ENCODE measurements around the gene MACROD2.

MACROD2 gene

DNA sequence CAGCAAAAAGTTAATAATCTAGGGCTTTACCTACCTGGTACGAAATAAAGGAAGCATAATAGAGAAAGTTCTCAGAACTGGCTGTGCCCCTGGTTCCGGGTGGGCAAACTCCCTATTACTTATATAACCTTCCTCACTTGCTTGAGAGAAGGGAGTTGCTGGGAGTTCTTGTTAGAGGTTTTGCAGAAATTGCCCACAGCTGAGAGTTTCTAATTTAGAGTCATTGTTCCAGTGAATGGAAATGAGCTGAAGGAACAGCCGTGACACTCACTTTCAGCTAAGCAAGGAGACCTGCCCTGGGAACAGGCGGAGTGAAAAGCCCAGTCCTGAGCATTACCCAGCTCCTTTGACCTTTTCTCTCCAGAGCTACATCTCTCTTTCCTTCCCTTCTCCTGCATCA, 936.7 kb downstream of the MACROD2 start:
- DNase-seq = no peak

DNA sequence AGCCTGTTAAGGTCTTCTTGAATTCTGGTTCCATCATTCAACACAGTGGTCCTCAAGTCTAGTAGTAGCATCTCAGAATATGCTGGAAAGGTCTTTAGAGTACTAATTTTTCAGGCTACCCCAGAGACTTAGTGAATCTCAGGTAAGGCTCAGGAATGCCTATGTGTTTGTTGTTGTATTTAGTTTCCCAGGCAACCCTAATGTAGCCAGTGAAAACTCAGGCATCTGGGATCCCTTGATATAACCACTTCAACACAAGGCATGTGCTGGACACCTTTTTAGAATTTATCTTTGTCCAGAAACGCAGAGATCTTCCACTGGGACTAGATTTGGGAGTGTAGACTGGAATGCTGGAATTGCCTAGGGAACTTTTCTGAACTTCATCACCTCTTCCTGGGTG, 940.0 kb downstream of the MACROD2 start:
- no peak for DNase-seq

DNA sequence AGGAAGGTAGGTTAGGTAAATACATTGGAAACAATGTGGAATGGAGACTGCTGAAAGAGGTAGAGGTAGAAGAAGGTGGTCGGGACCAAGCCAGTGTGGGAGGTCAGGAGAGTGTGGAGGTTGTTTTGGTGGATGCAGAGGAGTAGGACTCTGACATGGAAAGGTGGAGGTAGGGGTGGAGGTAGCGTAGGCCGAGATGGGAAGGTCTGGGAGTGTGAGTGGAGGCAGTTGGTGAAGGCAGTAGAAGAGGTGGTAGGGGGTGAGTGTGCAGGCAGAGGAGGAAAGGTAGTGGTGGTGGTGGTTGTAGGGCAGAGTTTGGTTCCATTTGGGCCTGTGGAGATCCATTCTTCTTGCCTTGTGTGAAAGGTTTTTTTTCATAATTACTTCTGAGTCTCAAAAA, 941.7 kb downstream of the MACROD2 start:
- no peak for DNase-seq

GRCh38 chr20:14937846-14938245, 942.5 kb downstream of the MACROD2 start:
- no peak for DNase-seq

GRCh38 chr20:14947536-14947935, 952.2 kb downstream of the MACROD2 start:
- no peak for DNase-seq

DNA sequence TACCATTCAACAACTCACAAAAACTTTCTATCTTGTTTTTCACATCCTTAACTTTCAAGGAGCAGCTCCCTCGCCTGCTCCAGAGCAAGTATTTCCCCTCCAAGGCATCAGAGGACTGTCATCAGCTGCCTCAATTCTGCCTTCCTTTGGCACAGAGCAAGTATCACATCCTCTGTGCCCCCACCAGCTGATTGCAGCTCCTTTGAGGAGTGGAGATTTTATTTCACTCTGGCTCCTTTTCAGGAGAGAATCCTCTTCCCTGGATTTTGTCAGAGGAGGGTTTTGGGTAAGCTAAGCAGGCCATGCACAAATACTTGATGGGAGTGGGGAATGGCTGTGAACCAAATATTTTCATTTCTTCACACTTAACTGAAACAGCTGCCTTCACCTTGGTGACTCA, 952.6 kb downstream of the MACROD2 start:
- no peak for DNase-seq

DNA sequence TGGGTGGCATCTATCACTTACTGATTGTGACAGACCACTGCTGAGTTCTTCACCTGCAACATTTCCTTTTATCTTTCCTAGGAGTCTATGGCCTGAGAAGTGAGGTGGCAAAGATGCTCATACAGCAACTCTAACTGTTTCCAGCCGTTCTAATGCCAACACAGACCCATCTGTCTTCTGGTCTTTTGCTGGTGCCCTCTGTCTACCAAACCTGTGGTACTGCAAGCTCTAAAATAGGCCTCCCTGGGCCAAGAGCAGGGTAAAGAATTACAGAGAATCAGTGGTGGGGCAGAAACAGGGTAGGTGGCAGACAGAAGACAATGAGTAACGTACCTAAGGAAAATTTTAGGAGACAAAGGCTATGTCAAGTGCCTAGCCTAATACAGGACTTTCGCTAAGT, 953.1 kb downstream of the MACROD2 start:
- no peak for DNase-seq

DNA sequence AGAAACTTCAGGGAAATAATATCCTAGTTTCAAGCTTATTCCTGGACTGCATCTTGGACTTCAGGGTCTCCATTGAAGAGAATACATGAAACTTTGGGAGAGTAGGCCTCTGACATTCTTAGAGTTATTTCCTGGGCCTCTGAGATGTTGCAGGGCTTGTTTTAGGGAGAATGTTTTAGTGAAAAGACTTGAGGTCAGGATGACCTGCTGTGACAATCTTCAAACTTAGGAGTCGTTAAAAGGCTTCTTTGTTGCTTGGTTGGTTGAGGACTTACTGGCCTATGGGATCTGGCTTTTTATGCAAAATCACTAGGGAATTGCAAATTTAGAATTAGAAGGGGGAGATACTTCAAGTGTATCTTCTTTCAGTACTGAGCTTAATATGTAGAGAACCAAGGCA, 955.3 kb downstream of the MACROD2 start:
- no peak for DNase-seq

DNA sequence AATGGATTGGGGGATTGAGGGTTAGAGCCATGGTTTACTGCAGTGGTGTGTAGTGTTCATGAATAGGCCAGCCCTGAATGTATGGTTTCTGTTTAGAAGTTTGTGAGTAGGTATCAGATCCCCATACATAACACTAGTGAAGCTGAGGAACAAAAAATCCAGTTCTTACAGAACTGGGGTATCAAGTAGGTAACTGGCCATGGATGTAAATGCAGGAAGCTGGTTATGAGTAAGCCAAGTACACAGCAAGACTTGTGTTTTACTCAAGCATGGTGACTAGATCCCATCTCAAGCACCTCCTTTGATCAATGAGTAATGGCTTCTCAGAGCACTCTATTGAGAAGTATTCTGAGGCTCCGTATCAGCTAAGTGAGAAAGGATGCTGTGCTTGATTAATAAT, 955.8 kb downstream of the MACROD2 start:
- DNase-seq = no peak

DNA sequence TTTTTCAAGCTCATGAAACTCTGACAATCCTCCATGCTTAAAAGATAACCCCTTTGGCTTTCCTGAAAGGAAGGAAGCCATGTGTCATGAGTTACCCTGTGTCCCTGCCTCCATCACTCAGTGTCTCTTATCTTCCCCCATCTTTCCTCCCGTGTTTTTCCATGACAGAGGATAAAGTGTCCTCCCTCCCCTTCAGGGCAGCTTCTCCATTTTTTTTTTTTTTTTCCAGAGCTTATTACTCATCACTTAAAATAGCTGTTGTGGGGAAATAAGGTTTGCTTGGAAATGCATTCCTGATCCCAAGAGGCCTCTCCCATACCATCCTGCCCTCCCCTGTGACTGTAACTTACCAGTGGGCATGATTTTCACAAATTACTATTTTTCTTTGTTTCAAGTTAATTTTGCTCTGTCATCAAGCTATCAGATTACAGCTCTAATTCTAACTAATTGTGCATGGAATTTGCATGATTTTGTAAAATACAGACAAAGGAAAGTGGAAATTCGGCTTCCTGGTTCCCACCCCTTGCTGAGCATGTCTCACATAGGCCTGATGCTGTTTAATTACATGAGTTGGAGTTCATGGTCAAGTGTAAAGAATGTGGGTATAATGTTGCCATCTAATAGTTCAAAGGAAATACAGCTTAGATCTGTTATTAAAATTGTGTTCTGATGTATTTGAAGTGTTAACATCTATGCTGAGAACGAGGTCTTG, 956.5 kb downstream of the MACROD2 start:
- DNase-seq = no peak

GRCh38 chr20:14953736-14954135, 958.4 kb downstream of the MACROD2 start:
- no peak for DNase-seq

- no peak for DNase-seq
Measured at GRCh38 chr20:14955399-14955798, 960.1 kb downstream of the MACROD2 start.

DNA sequence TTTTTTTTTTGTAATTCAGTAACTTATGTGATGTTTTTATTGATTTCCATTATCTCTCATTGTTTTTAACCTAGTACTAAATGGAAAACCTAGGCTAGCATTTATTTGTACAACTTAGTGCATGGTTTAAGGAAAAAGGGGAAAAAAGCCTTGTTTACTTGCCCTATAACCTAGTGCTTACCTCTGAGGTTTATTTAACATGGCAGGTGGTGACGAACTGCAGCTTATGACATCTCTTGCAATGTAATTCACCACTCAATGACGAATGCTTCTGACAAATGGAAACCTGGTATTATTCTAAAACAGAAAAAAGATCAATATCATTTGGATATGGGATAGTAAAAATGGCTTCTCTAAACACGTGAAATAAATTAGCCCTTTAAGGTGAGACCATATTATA, 960.7 kb downstream of the MACROD2 start:
- DNase-seq = no peak

DNA sequence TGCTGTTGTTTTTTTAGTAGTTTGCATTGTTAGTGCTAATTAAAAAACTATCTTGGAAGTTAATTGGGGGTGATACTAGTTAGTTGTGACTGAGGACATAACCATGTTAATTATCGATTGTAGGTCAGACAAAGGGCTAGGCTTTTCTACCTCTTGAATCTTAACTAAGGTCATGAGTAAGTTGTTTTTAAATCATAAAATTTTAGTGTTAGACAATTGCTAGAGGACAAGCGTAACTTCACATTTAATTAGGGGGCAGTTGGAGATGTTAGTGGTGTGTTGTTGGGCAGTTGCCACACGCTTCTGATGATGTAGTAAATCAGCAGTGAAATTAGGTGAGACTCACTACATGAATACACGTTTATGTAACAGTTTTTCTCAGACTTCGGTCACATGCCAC, 961.2 kb downstream of the MACROD2 start:
- no peak for DNase-seq

- DNase-seq = no peak
Measured at GRCh38 chr20:14957402-14957801, 962.1 kb downstream of the MACROD2 start.

DNA sequence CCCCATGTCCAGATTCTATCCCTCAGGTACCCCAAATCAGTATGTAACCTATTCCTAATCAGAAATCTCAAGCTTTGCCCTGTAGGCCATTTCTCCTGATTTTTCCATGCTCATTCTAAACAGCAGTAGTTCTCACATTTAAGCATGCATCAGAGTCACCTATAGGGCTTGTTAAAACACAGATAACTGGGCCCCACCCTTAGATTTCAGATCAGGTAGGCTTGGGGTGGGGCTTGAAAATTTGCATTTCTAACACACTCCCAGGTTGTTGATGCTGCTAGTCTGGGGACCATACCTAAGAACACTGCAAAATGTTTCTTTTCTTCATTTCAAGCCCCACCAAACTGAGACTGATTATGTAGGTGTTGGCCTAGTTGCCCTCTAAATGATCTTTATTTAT, 963.3 kb downstream of the MACROD2 start:
- no peak for DNase-seq

- no peak for DNase-seq
Measured at GRCh38 chr20:14959506-14960475, 964.5 kb downstream of the MACROD2 start.

DNA sequence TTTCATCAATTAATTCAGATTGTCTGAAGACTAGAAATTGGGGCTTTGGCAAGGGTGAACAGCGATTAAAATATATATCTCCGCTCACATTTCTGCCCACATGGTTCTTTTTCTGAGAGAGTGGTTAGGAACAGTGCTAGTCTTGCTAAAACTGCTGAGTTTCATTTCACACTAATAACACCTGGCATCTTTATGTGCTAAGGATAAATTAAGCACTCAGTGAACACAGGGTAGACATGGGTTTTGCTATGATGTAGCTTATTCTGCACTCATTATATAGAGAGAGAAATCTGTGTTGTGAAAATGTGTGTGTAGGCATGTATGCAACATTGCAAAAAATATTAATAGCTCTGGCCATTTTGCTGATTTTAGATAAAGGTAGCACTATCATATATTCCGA, 965.5 kb downstream of the MACROD2 start:
- DNase-seq = no peak

DNA sequence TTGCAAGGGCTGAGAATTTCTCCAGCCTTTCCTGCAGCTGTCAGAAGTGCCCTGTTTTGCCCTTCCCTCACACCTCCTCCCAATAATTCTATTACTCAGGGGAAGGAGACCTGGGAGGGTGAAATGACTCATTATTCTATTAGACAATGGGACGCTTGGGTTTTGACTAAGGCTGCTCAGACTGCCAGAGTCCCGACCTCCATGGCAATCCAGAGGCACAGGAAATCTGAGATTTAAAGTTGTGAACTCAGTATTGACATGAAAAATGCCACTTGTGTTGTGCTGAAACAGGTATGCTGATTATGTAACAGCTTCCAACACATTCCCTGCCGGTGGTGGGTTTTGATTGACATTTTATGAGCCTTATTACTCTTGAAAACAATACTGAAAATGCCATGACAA, 967.9 kb downstream of the MACROD2 start:
- DNase-seq = no peak

DNA sequence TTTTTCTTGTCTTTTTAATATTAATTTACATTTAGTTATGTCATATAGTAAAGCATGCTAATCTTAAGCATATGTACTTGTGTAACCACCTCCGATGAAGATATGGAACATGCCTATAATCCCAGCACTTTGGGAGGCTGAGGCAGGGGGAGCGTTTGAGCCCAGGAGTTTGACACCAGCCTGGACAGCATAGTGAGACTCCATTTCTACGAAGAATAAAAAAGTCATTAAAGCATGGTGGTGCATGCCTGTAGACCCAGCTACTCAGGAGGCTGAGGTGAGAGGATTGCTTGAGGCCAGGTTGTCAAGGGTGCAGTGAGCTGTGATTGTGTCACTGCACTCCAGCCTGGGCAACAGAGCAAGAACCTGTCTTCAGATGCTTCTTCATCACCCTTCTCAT, 970.9 kb downstream of the MACROD2 start:
- DNase-seq = no peak

DNA sequence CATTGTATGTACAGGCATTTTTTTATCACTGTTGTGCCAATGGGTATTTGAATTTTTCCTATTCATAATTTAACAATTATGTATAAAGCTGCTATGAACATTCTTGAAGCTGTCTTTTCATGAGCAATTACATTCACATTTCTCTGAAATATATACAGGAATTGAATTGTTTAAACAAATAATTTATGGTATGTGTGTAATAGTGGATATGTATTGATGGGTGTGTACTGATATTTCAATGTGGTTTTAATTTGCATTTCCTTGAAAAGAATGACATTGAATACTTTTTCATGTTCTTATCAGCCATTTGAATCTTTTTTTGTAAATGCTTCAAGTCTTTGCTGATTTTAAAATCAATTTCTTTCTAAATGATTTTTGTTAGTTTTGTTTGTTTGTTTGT, 971.5 kb downstream of the MACROD2 start:
- DNase-seq = no peak

DNA sequence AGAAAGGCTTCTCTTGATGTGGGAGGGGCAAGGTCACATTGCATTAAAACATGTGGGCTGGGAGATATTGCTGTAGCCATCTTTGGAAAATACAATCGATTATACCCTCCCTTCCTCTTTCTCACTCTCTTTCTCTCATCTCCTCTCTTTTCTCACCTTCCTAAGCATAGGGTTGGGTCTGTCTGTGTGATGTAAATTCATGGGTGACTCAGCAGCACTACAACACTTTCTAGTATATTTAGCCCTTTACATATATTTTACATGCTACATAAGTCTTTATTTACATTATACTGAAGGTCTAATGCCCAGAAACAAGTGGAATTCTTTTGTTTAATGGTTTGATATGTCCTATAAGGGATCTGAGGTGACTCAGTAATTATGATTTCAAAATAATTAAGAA, 976.9 kb downstream of the MACROD2 start:
- DNase-seq = no peak

DNA sequence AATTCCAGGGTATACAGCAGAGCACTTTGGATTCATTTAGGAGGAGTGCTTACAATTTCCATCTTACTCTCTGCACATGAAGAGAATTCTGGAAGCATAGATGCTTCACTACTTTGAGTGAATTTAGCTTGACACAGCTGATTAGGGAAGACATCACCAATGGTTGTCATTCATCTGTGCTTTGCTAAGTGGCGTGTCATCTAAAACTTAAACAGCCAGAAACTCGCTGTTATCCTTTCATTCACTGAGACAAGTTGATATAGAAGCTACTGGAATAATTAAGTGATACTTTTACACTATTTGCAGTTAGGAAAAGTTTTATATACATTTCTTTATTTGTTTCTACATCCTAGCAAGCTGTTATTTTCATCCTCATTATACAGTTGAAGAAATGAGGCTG, 977.4 kb downstream of the MACROD2 start:
- no peak for DNase-seq

GRCh38 chr20:14979453-14979986, 984.2 kb downstream of the MACROD2 start:
- no peak for DNase-seq

Data from stimulated activated CD4-positive, alpha-beta T cell treated with anti-CD3 and anti-CD28 coated beads, Interleukin-12 subunit alpha, Interleukin-12 subunit beta, amount 100 ng/mL, for 4 hours (primary cell).